Measurements from ENCODE around the gene RAB26. TPM values are rescaled to one million over a fixed set of nuclear protein-coding genes. Genes with fewer than 3 reads are reported as not detected.

RAB26 gene
- total RNA-seq, 1 experiment from 2014 or later, result 1.0 TPM

GRCh38 chr16:2180461-2180860, 32.0 kb downstream of the RAB26 start:
- no peak for TF ChIP-seq CTCF (IDR thresholded peaks at IDR 0.05; ENCODE audit: unreplicated experiment)
- H3K27ac Mint-ChIP-seq (ENCODE audit: low read depth, unreplicated experiment), result no peak overlapping the region
- no peak overlapping the region for H3K4me3 Mint-ChIP-seq (ENCODE audit: unreplicated experiment)
- no TSS peak for BruUV-seq (replicated peaks)
- peaks cover 24% of the 10 kb centered on the region for H3K36me3 Mint-ChIP-seq (ENCODE audit: insufficient read depth, unreplicated experiment)
- peaks cover 5% of the 10 kb centered on the region for H3K4me1 Mint-ChIP-seq (ENCODE audit: insufficient read depth, unreplicated experiment)
- intact Hi-C loops (cut with micrococcal nuclease), result no loop called here
- no peaks in the 10 kb centered on the region for H3K9me3 Mint-ChIP-seq (ENCODE audit: unreplicated experiment)
- ChIA-PET CTCF (no interaction called here), POLR2A (interaction anchor here (1.0 to 1.1 kb wide), 2 partner anchors 24 to 25 kb away, joined by 3 read pairs; partner anchors contain the start of gene TRAF7)
- no peak for DNase-seq (ENCODE audit: unreplicated experiment)
- H3K27me3 Mint-ChIP-seq (ENCODE audit: insufficient read depth, unreplicated experiment), result no peaks in the 10 kb centered on the region

GRCh38 chr16:2180962-2181923, 32.8 kb downstream of the RAB26 start:
- intact Hi-C loops (cut with micrococcal nuclease), result no loop called here
- CTCF ChIA-PET, result interaction anchor here (0.6 kb wide), 1 partner anchor 24 kb away, joined by 3 read pairs; no protein-coding TSS in a partner anchor
- POLR2A ChIA-PET, result interaction anchor here (0.9 to 1.1 kb wide), 3 partner anchors 9 to 25 kb away, joined by 3 read pairs; partner anchors contain the start of gene TRAF7
- Mint-ChIP-seq H3K9me3 (ENCODE audit: unreplicated experiment) (no peaks in the 10 kb centered on the region), H3K27ac (ENCODE audit: low read depth, unreplicated experiment) (no peak overlapping the region), H3K4me3 (ENCODE audit: unreplicated experiment) (no peak overlapping the region), H3K4me1 (ENCODE audit: insufficient read depth, unreplicated experiment) (peaks cover 5% of the 10 kb centered on the region), H3K27me3 (ENCODE audit: insufficient read depth, unreplicated experiment) (no peaks in the 10 kb centered on the region), H3K36me3 (ENCODE audit: insufficient read depth, unreplicated experiment) (peaks cover 16% of the 10 kb centered on the region)
- BruUV-seq (replicated peaks), result no TSS peak
- no peak for TF ChIP-seq CTCF (IDR thresholded peaks at IDR 0.05; ENCODE audit: unreplicated experiment)
- no peak for DNase-seq (ENCODE audit: unreplicated experiment)

GRCh38 chr16:2181952-2182351, 33.5 kb downstream of the RAB26 start:
- Mint-ChIP-seq H3K4me3 (ENCODE audit: unreplicated experiment) (no peak overlapping the region), H3K27me3 (ENCODE audit: insufficient read depth, unreplicated experiment) (no peaks in the 10 kb centered on the region), H3K9me3 (ENCODE audit: unreplicated experiment) (no peaks in the 10 kb centered on the region), H3K36me3 (ENCODE audit: insufficient read depth, unreplicated experiment) (peaks cover 13% of the 10 kb centered on the region), H3K27ac (ENCODE audit: low read depth, unreplicated experiment) (no peak overlapping the region), H3K4me1 (ENCODE audit: insufficient read depth, unreplicated experiment) (peaks cover 5% of the 10 kb centered on the region)
- BruUV-seq (replicated peaks), result no TSS peak
- TF ChIP-seq CTCF (IDR thresholded peaks at IDR 0.05; ENCODE audit: unreplicated experiment), result no peak
- DNase-seq (ENCODE audit: unreplicated experiment), result no peak
- CTCF ChIA-PET, result interaction anchor here (0.6 kb wide), 1 partner anchor 24 kb away, joined by 3 read pairs; no protein-coding TSS in a partner anchor
- POLR2A ChIA-PET, result interaction anchor here (0.9 kb wide), 1 partner anchor 10 kb away, joined by 3 read pairs; no protein-coding TSS in a partner anchor
- intact Hi-C loops (cut with micrococcal nuclease), result no loop called here

GRCh38 chr16:2183671-2184070, 35.2 kb downstream of the RAB26 start:
- no peak for DNase-seq (ENCODE audit: unreplicated experiment)
- ChIA-PET CTCF (interaction anchor here (1.2 kb wide), 1 partner anchor 12 kb away, joined by 4 read pairs; no protein-coding TSS in a partner anchor), POLR2A (no interaction called here)
- Mint-ChIP-seq H3K9me3 (ENCODE audit: unreplicated experiment) (no peaks in the 10 kb centered on the region), H3K27me3 (ENCODE audit: insufficient read depth, unreplicated experiment) (no peaks in the 10 kb centered on the region), H3K4me1 (ENCODE audit: insufficient read depth, unreplicated experiment) (peaks cover 5% of the 10 kb centered on the region), H3K4me3 (ENCODE audit: unreplicated experiment) (no peak overlapping the region), H3K36me3 (ENCODE audit: insufficient read depth, unreplicated experiment) (peaks cover 5% of the 10 kb centered on the region), H3K27ac (ENCODE audit: low read depth, unreplicated experiment) (no peak overlapping the region)
- BruUV-seq (replicated peaks), result no TSS peak
- intact Hi-C loops (cut with micrococcal nuclease), result no loop called here
- no peak for TF ChIP-seq CTCF (IDR thresholded peaks at IDR 0.05; ENCODE audit: unreplicated experiment)

Data from MCF 10A (cell line).